ENCODE data around the gene CDC34. TPM values are rescaled to one million over a fixed set of nuclear protein-coding genes. Genes with fewer than 3 reads are reported as not detected.

Gene CDC34
- total and polyA plus RNA-seq, 9 of the 15 experiments (the other 6 are each of a cell fraction or from before 2014, with no cell fraction given): 0.80 to 203 (median 65.5) TPM

- TF ChIP-seq ZBTB33 (CRISPR knock-in tag; IDR thresholded peaks at IDR 0.05) (peak; percentile 84), CBX1 (IDR thresholded peaks at IDR 0.05; ENCODE audit: low read depth) (0 out of 2 replicates have a peak, but pooled peaks have one; percentile 48), NR2C1 (IDR thresholded peaks at IDR 0.05) (peak; percentile 17; the same call in 1 of the 2 replicates), NR2C1 (tag; IDR thresholded peaks at IDR 0.05) (no peak; the same call in none of the 2 replicates), SOX6 (IDR thresholded peaks at IDR 0.05) (no peak), ZNF133 (CRISPR knock-in tag; IDR thresholded peaks at IDR 0.05) (no peak), MYBL2 (IDR thresholded peaks at IDR 0.05; ENCODE audit: low read depth) (no peak), MYBL2 (CRISPR knock-in tag; IDR thresholded peaks at IDR 0.05; ENCODE audit: borderline replicate concordance) (no peak), DEAF1 (CRISPR knock-in tag; IDR thresholded peaks at IDR 0.05) (no peak), TCF15 (CRISPR knock-in tag; IDR thresholded peaks at IDR 0.05) (no peak), MTF1 (CRISPR knock-in tag; IDR thresholded peaks at IDR 0.05; ENCODE audit: borderline replicate concordance) (no peak), TBL1XR1 (IDR thresholded peaks at IDR 0.05; ENCODE audit: low read length in 2 of 2) (no peak), CHD2 (IDR thresholded peaks at IDR 0.05; ENCODE audit: low read depth, low read length) (no peak), ZFPM2 (CRISPR knock-in tag; IDR thresholded peaks at IDR 0.05) (no peak)
These were observed 42.0 kb upstream of the CDC34 start (continued) for GRCh38 chr19:489418-490196.

Measured in K562 (cell line).